HG02970 (cell line): ENCODE data around the gene TMEM204.
A peak's percentile ranks its signal among the peaks of the same experiment; 100 is the strongest.

Source experiments
- ATAC-seq: cut with Tn5 transposase; IDR thresholded peaks from one replicate; pipeline ENCODE4 v1.9.1; 2021; ENCODE audit warnings: mild to moderate bottlenecking, moderate library complexity, moderate number of reproducible peaks; ENCODE audit not compliant: unreplicated experiment, low FRiP score

The TMEM204 gene

GRCh38 chr16:1533443-1533951, at the start of gene TMEM204:
TMEM204 (plus strand) TSS chr16:1533666; CDS start chr16:1534276, 610 bp downstream.
- ATAC-seq = no peak

- no peak for ATAC-seq
These were observed 47.5 kb upstream of the TMEM204 start for GRCh38 chr16:1485847-1486496.

GRCh38 chr16:1486551-1487390, 46.7 kb upstream of the TMEM204 start:
- ATAC-seq = no peak

GRCh38 chr16:1487395-1488053, 45.9 kb upstream of the TMEM204 start:
- no peak for ATAC-seq

- no peak for ATAC-seq
These were observed 45.3 kb upstream of the TMEM204 start for GRCh38 chr16:1488054-1488601.

GRCh38 chr16:1488619-1489018, 44.8 kb upstream of the TMEM204 start, which contains the start of gene PTX4:
PTX4 (minus strand) TSS chr16:1488944; CDS start chr16:1488909, 35 bp downstream.
- no peak for ATAC-seq

- no peak for ATAC-seq
These were observed 44.4 kb upstream of the TMEM204 start for GRCh38 chr16:1489077-1489476.

GRCh38 chr16:1491327-1491726, 42.1 kb upstream of the TMEM204 start:
- ATAC-seq = no peak

GRCh38 chr16:1492082-1492922, 41.2 kb upstream of the TMEM204 start:
- ATAC-seq = no peak

GRCh38 chr16:1492923-1493745, 40.3 kb upstream of the TMEM204 start, which contains the start of gene TELO2:
TELO2 (plus strand) TSS chr16:1493360; CDS start chr16:1494282, 922 bp downstream.
- peak; percentile 64 for ATAC-seq

- ATAC-seq = no peak
These were observed 39.7 kb upstream of the TMEM204 start for GRCh38 chr16:1493746-1494094.

- ATAC-seq = no peak
These were observed 39.3 kb upstream of the TMEM204 start for GRCh38 chr16:1494129-1494640.

- ATAC-seq = no peak
These were observed 38.8 kb upstream of the TMEM204 start for GRCh38 chr16:1494711-1495110.

GRCh38 chr16:1495211-1495888, 38.1 kb upstream of the TMEM204 start:
- ATAC-seq = no peak

- no peak for ATAC-seq
These were observed 37.6 kb upstream of the TMEM204 start for GRCh38 chr16:1495889-1496262.

GRCh38 chr16:1496464-1496863, 37.0 kb upstream of the TMEM204 start:
- no peak for ATAC-seq

- ATAC-seq = no peak
These were observed 36.4 kb upstream of the TMEM204 start for GRCh38 chr16:1497014-1497598.
